Measurements from ENCODE around the gene GORASP2. TPM values are rescaled to one million over a fixed set of nuclear protein-coding genes. Genes with fewer than 3 reads are reported as not detected.

GORASP2 gene
- total and polyA plus RNA-seq, 2 of the 4 experiments (the other 2 are of a cell fraction), result 53.1 to 156 TPM

- Histone ChIP-seq H2BK5ac (ENCODE audit: low read depth, low read length, poor library complexity, severe bottlenecking) (no peak overlapping the region), H2BK15ac (ENCODE audit: low read depth, low read length) (no peak overlapping the region), H3K9ac (ENCODE audit: low read depth, low read length) (no peak overlapping the region), H2BK20ac (ENCODE audit: low read depth, low read length) (no peak overlapping the region), H4K5ac (ENCODE audit: low read depth, low read length) (no peak overlapping the region), H4K20me1 (ENCODE audit: insufficient read depth, low read length) (peaks cover 99% of the 10 kb centered on the region), H3K36me3 (ENCODE audit: control insufficient read depth, insufficient read depth, low read length) (peaks cover 21% of the 10 kb centered on the region), H4K91ac (ENCODE audit: insufficient read depth, low read depth, low read length) (no peak overlapping the region), H3K4me1 (ENCODE audit: control insufficient read depth, insufficient read depth, low read length) (0 out of 2 replicates have a peak, but pooled peaks cover 2% of the 10 kb centered on the region), H3K79me1 (ENCODE audit: low read depth in 1 of 2, low read length in 2 of 2) (peaks cover 0 to 30% of the 10 kb centered on the region in 2 experiments; a peak in 2 of 4 replicates), H3K18ac (ENCODE audit: low read depth, low read length) (no peak overlapping the region), H3K4me2 (ENCODE audit: low read depth, low read length) (no peak overlapping the region), H3K4ac (ENCODE audit: low read depth, low read length) (no peak overlapping the region), H3K27ac (ENCODE audit: insufficient read depth, low read length) (no peak overlapping the region), H3K27me3 (ENCODE audit: control insufficient read depth, insufficient read depth, low read length) (no peaks in the 10 kb centered on the region), H3K9me1 (ENCODE audit: insufficient read depth, low read length) (peaks cover 8% of the 10 kb centered on the region), H3K4me3 (ENCODE audit: insufficient read depth, low read depth, low read length) (no peak overlapping the region), H4K8ac (ENCODE audit: low read depth in 2 of 2, low read length in 2 of 2) (no peak overlapping the region), H3K23ac (ENCODE audit: low read depth, low read length) (no peak overlapping the region), H2AK9ac (replicated peaks; ENCODE audit: low read depth, low read length, poor library complexity) (no peak overlapping the region), H3K14ac (replicated peaks; ENCODE audit: low read depth, low read length) (no peak overlapping the region), H2AFZ (replicated peaks; ENCODE audit: low read length, poor library complexity) (no peak overlapping the region), H2BK120ac (ENCODE audit: low read depth, low read length) (no peak overlapping the region), H3K56ac (ENCODE audit: extremely low read depth, insufficient read depth, low read length) (no peak overlapping the region), H3K9me3 (ENCODE audit: control insufficient read depth, insufficient read depth, low read length) (no peaks in the 10 kb centered on the region), H2AK5ac (ENCODE audit: low read depth, low read length) (no peak overlapping the region)
- no peak for DNase-seq
- no peak for TF ChIP-seq RFX5 (IDR thresholded peaks at IDR 0.05; ENCODE audit: low read depth, low read length)
- TF ChIP-seq, protein P1, sequence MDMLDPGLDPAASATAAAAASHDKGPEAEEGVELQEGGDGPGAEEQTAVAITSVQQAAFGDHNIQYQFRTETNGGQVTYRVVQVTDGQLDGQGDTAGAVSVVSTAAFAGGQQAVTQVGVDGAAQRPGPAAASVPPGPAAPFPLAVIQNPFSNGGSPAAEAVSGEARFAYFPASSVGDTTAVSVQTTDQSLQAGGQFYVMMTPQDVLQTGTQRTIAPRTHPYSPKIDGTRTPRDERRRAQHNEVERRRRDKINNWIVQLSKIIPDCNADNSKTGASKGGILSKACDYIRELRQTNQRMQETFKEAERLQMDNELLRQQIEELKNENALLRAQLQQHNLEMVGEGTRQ (IDR thresholded peaks at IDR 0.05; ENCODE audit: low read depth, low read length), result no peak
- no peak for TF ChIP-seq RAD21 (IDR thresholded peaks at IDR 0.05; ENCODE audit: low read length)
- no peak for TF ChIP-seq POLR2A (IDR thresholded peaks at IDR 0.05; ENCODE audit: low read depth, low read length)
- no peak for TF ChIP-seq CTCF (conservative IDR thresholded peaks at IDR 0.05; ENCODE audit: low read depth, low read length)
- no peak for TF ChIP-seq MAZ (IDR thresholded peaks at IDR 0.05; ENCODE audit: borderline replicate concordance, low read depth, low read length)
- TF ChIP-seq BHLHE40 (IDR thresholded peaks at IDR 0.05; ENCODE audit: low read depth, low read length), result no peak
- no peak for TF ChIP-seq CEBPB (IDR thresholded peaks at IDR 0.05; ENCODE audit: low read depth, low read length)
- TF ChIP-seq, protein P2, sequence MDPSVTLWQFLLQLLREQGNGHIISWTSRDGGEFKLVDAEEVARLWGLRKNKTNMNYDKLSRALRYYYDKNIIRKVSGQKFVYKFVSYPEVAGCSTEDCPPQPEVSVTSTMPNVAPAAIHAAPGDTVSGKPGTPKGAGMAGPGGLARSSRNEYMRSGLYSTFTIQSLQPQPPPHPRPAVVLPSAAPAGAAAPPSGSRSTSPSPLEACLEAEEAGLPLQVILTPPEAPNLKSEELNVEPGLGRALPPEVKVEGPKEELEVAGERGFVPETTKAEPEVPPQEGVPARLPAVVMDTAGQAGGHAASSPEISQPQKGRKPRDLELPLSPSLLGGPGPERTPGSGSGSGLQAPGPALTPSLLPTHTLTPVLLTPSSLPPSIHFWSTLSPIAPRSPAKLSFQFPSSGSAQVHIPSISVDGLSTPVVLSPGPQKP (IDR thresholded peaks at IDR 0.05; ENCODE audit: borderline replicate concordance, low read depth, low read length), result no peak
- no peak for TF ChIP-seq FOS (IDR thresholded peaks at IDR 0.05; ENCODE audit: low read depth, low read length)
- TF ChIP-seq RCOR1 (IDR thresholded peaks at IDR 0.05; ENCODE audit: insufficient replicate concordance, low read length), result no peak
- no peak for TF ChIP-seq MXI1 (IDR thresholded peaks at IDR 0.05; ENCODE audit: borderline replicate concordance, low read depth, low read length)
- TF ChIP-seq MAFK (IDR thresholded peaks at IDR 0.05; ENCODE audit: low read depth, low read length), result no peak
- TF ChIP-seq NFE2L2 (IDR thresholded peaks at IDR 0.05; ENCODE audit: low read depth, low read length), result no peak
- no peak for TF ChIP-seq CHD1 (IDR thresholded peaks at IDR 0.05; ENCODE audit: low read depth, low read length)
- no peak for TF ChIP-seq SMC3 (IDR thresholded peaks at IDR 0.05; ENCODE audit: low read depth, low read length)
- no peak for ATAC-seq (ENCODE audit: low read depth)
- intact Hi-C loops (cut with micrococcal nuclease) (no loop called here), in situ Hi-C loops (cut with MboI; ENCODE audit: low sequenced_read_pairs) (loop anchor here (25.0 kb wide), 1 partner anchor 1126 kb away; the partner anchor contains the start of gene METTL5), dilution Hi-C loops (cut with HindIII; ENCODE audit: low sequenced_read_pairs, unreplicated experiment) (no loop called here)
- POLR2A ChIA-PET (ENCODE audit: unreplicated experiment), result no interaction called here
- no TSS peak for BruUV-seq (replicated peaks)
- whole genome bisulfite sequencing, 2 experiments (ENCODE audit: extremely low coverage in 2 of 2, insufficient read length in 1 of 2), result 86% methylated on average over 1 of the region's 3 CpGs; no CpG with 5 or more reads in 1 of the 2 experiments
- CTCF ChIA-PET, result interaction anchor here (0.7 kb wide), 1 partner anchor 9 kb away, joined by 3 read pairs; the partner anchor contains the start of gene GORASP2
Measured at GRCh38 chr2:170937709-170938379, 8.8 kb downstream of the GORASP2 start.
